SU-DHL-6 (cell line): ENCODE measurements around the gene SLC2A1.

Experiments
- H2AFZ ChIP-seq: fragments of 200-600 bp; sonication (generic); 2 replicates; pipeline ENCODE4 v1.6.1; 2014; ENCODE audit warnings: low read depth, mild to moderate bottlenecking, moderate library complexity, mixed read lengths, antibody characterized with exemption, low read length; ENCODE audit not compliant: severe bottlenecking
- H3F3A ChIP-seq: fragments of 200-600 bp; shearing (Covaris generic); 2 replicates; pipeline ENCODE4 v1.6.0; 2016; ENCODE audit warnings: antibody characterized with exemption, mild to moderate bottlenecking; ENCODE audit not compliant: insufficient read depth
- H3K27ac ChIP-seq: fragments of 200-600 bp; sonication (generic); 2 replicates; pipeline ENCODE4 v1.5.1; 2016; ENCODE audit warnings: low read depth, mild to moderate bottlenecking, low read length, moderate library complexity, mixed read lengths
- H3K27me3 ChIP-seq: fragments of 200-600 bp; sonication (generic), shearing (Covaris generic); 2 replicates; pipeline ENCODE4 v1.6.0; 2014; ENCODE audit warnings: mild to moderate bottlenecking, low read length
- H3K36me3 ChIP-seq: fragments of 200-600 bp; sonication (generic); 2 replicates; pipeline ENCODE4 v1.6.1; 2014; ENCODE audit warnings: mild to moderate bottlenecking, low read length, mixed read lengths
- H3K4me2 ChIP-seq: fragments of 300-600, 200-600 bp; shearing (Covaris generic), sonication (generic); 2 replicates; pipeline ENCODE4 v1.6.0; 2014; ENCODE audit warnings: low read length, low read depth, mild to moderate bottlenecking; ENCODE audit not compliant: poor library complexity, severe bottlenecking
- H3K4me3 ChIP-seq: fragments of 200-600 bp; sonication (generic); 2 replicates; pipeline ENCODE4 v1.5.1; 2014; ENCODE audit warnings: antibody characterized with exemption, low read length, mild to moderate bottlenecking, mixed read lengths; ENCODE audit not compliant: insufficient read depth, poor library complexity, severe bottlenecking
- H3K79me2 ChIP-seq: fragments of 200-600 bp; sonication (generic); 2 replicates; pipeline ENCODE4 v1.6.1; 2014; ENCODE audit warnings: mild to moderate bottlenecking, low read length, moderate library complexity; ENCODE audit not compliant: insufficient read depth
- H3K9ac ChIP-seq: fragments of 200-600 bp; sonication (generic); 2 replicates; pipeline ENCODE4 v1.7.0; 2014; ENCODE audit warnings: mild to moderate bottlenecking, low read length
- H3K9me2 ChIP-seq: fragments of 200-600 bp; sonication (generic); replicated peaks from 2 replicates; pipeline ENCODE4 v1.6.1; 2014; ENCODE audit warnings: low read length; ENCODE audit not compliant: insufficient read depth
- H3K9me3 ChIP-seq: fragments of 200-600 bp; sonication (generic); 2 replicates; pipeline ENCODE4 v1.6.1; 2014; ENCODE audit warnings: low read length, mixed read lengths; ENCODE audit not compliant: insufficient read depth
- H4K20me1 ChIP-seq: fragments of 200-600 bp; sonication (generic); 2 replicates; pipeline ENCODE4 v1.6.1; 2014; ENCODE audit warnings: low read depth, mild to moderate bottlenecking, antibody characterized with exemption, low read length, moderate library complexity, mixed read lengths
- EZH2phosphoT487 ChIP-seq: fragments of 200-600 bp; sonication (generic), shearing (Covaris generic); conservative IDR thresholded peaks from 2 replicates; pipeline ENCODE4 v1.6.1; 2018; ENCODE audit warnings: mild to moderate bottlenecking, antibody characterized with exemption, low read length, moderate library complexity, mixed read lengths
- TF ChIP-seq, protein P1 (sequence below): fragments of 200-600 bp; sonication (generic); IDR thresholded peaks from one replicate; pipeline ENCODE4 v1.5.1; 2017; ENCODE audit warnings: antibody characterized with exemption, mild to moderate bottlenecking, low read length, moderate library complexity; ENCODE audit not compliant: insufficient read depth, poor library complexity, severe bottlenecking

Gene SLC2A1

DNA sequence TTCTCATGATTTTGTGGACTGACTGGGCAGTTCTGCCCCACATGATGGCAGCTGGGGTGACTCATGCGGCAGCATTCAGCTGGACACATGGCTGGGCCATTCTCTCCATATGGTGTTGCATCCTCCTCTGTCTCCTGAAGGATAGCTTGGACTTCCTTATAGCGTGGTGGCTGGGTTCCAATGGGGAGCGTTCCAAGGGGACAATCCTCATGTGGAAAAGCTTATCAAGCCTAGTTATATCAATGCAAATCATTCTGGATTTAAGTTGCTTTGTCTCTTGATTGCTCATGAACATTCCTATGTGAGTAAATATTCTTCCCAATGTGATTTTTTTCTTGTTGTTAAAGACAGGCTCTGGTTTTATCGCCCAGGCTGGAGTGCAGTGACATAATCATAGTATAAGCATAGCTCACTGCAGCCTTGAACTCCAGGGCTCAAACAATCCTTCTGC lies 13.2 kb upstream of the SLC2A1 start:
- no peaks in the 10 kb centered on the region for H3K9me2 ChIP-seq
- no peak overlapping the region for H3K4me2 ChIP-seq
- no peaks in the 10 kb centered on the region for H3K79me2 ChIP-seq
- H3F3A ChIP-seq, result no peaks in the 10 kb centered on the region
- no peaks in the 10 kb centered on the region for H3K36me3 ChIP-seq
- H3K4me3 ChIP-seq, result no peak overlapping the region
- no peaks in the 10 kb centered on the region for H3K9me3 ChIP-seq
- no peak overlapping the region for H3K9ac ChIP-seq
- no peak overlapping the region for H3K27ac ChIP-seq
- H3K27me3 ChIP-seq, result no peaks in the 10 kb centered on the region
- no peak overlapping the region for H2AFZ ChIP-seq
- no peaks in the 10 kb centered on the region for H4K20me1 ChIP-seq
- TF ChIP-seq, protein P1, sequence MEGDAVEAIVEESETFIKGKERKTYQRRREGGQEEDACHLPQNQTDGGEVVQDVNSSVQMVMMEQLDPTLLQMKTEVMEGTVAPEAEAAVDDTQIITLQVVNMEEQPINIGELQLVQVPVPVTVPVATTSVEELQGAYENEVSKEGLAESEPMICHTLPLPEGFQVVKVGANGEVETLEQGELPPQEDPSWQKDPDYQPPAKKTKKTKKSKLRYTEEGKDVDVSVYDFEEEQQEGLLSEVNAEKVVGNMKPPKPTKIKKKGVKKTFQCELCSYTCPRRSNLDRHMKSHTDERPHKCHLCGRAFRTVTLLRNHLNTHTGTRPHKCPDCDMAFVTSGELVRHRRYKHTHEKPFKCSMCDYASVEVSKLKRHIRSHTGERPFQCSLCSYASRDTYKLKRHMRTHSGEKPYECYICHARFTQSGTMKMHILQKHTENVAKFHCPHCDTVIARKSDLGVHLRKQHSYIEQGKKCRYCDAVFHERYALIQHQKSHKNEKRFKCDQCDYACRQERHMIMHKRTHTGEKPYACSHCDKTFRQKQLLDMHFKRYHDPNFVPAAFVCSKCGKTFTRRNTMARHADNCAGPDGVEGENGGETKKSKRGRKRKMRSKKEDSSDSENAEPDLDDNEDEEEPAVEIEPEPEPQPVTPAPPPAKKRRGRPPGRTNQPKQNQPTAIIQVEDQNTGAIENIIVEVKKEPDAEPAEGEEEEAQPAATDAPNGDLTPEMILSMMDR, result no peak
- TF ChIP-seq EZH2phosphoT487, result no peak

DNA sequence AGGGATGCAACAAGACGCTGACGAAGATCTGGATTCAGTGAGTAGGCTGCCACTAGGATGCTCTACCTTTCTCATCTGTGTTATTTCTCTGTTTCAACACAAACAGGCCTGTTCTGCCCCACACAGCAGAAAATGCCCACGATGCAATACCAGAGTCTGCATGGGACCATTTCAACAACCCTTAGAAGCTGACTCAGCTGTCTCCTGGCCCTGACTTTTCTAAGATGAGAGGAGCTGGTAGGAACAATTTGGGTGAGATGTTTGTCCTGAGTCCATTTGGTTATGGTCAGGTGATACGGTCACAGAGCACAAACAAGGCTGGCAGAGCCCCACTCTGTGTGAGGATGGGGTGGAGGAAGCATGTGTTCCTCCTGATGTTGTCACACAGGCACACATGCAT lies 11.5 kb upstream of the SLC2A1 start:
- Histone ChIP-seq H3K36me3 (no peaks in the 10 kb centered on the region), H3K4me2 (no peak overlapping the region), H3K9me3 (no peaks in the 10 kb centered on the region), H3K27ac (no peak overlapping the region), H3K9me2 (no peaks in the 10 kb centered on the region), H3K4me3 (no peak overlapping the region), H3K27me3 (no peaks in the 10 kb centered on the region), H3K79me2 (no peaks in the 10 kb centered on the region), H3K9ac (no peak overlapping the region), H4K20me1 (no peaks in the 10 kb centered on the region), H2AFZ (no peak overlapping the region), H3F3A (no peaks in the 10 kb centered on the region)
- TF ChIP-seq, protein P1, result no peak
- no peak for TF ChIP-seq EZH2phosphoT487

DNA sequence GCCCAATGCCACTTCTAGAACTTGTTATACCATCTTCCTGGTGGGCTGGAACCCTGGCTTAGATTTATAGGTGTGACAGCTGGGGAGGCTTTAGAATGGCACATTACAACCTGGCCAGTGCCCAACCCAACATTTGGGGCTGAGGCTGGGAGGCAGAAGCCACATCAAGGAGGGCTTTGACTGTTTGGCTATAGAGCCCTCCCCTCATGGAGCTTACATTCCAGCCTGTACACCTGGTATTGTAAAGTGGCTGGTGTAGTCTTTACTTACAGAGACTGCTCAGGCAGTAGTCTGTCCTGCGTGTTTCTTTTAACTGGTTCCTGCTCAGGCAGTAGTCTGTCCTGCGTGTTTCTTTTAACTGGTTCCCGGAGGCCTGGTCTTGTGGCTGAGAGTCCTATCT lies 10.0 kb upstream of the SLC2A1 start:
- no peak overlapping the region for H2AFZ ChIP-seq
- H3K9ac ChIP-seq, result no peak overlapping the region
- no peaks in the 10 kb centered on the region for H3K79me2 ChIP-seq
- H3K27me3 ChIP-seq, result no peaks in the 10 kb centered on the region
- no peaks in the 10 kb centered on the region for H4K20me1 ChIP-seq
- H3K9me3 ChIP-seq, result no peaks in the 10 kb centered on the region
- H3K36me3 ChIP-seq, result no peaks in the 10 kb centered on the region
- no peak overlapping the region for H3K27ac ChIP-seq
- H3K9me2 ChIP-seq, result no peaks in the 10 kb centered on the region
- no peaks in the 10 kb centered on the region for H3F3A ChIP-seq
- H3K4me2 ChIP-seq, result no peak overlapping the region
- no peak overlapping the region for H3K4me3 ChIP-seq
- TF ChIP-seq, protein P1, result no peak
- TF ChIP-seq EZH2phosphoT487, result no peak
